RWPE2 (cell line): ENCODE data around the gene TAS2R14.

Source experiments
- ATAC-seq: fragments of 200-7000 bp; cut with Tn5 transposase; 3 replicates; pipeline ENCODE4 v1.9.1; 2021; ENCODE audit warnings: low read depth
- DNase-seq: peaks from one replicate; pipeline ENCODE4 v3.0.0-alpha.2; 2020; ENCODE audit warnings: low spot score
- H3K27ac ChIP-seq: fragments of 450-650 bp; 2 replicates; pipeline ENCODE4 v1.5.1; 2017; ENCODE audit warnings: mild to moderate bottlenecking; ENCODE audit not compliant: poor library complexity, severe bottlenecking
- H3K27me3 ChIP-seq: fragments of 250-450 bp; sonication (Bioruptor Pico); 2 replicates; pipeline ENCODE4 v1.5.1; 2021; ENCODE audit warnings: mild to moderate bottlenecking, moderate library complexity; ENCODE audit not compliant: insufficient read depth, poor library complexity, severe bottlenecking
- H3K36me3 ChIP-seq: fragments of 250-450 bp; sonication (Bioruptor Pico); 2 replicates; pipeline ENCODE4 v1.5.1; 2020; ENCODE audit warnings: low read depth, mild to moderate bottlenecking, moderate library complexity
- H3K4me1 ChIP-seq: fragments of 250-450 bp; sonication (Bioruptor Pico); 2 replicates; pipeline ENCODE4 v1.5.1; 2021; ENCODE audit warnings: mild to moderate bottlenecking, moderate library complexity; ENCODE audit not compliant: insufficient read depth, poor library complexity, severe bottlenecking
- H3K4me3 ChIP-seq: fragments of 250-450 bp; sonication (Bioruptor Pico); 2 replicates; pipeline ENCODE4 v1.5.1; 2021; ENCODE audit warnings: mild to moderate bottlenecking, moderate library complexity; ENCODE audit not compliant: severe bottlenecking
- H3K9me3 ChIP-seq: fragments of 250-450 bp; sonication (Bioruptor Pico); 2 replicates; pipeline ENCODE4 v1.5.1; 2021; ENCODE audit warnings: mild to moderate bottlenecking, moderate library complexity; ENCODE audit not compliant: severe bottlenecking
- TF ChIP-seq, protein P1 (sequence below): fragments of 450-650 bp; IDR thresholded peaks from one replicate; pipeline ENCODE4 v1.5.1; 2017; ENCODE audit warnings: mild to moderate bottlenecking, moderate library complexity; ENCODE audit not compliant: poor library complexity, severe bottlenecking

Gene TAS2R14

DNA sequence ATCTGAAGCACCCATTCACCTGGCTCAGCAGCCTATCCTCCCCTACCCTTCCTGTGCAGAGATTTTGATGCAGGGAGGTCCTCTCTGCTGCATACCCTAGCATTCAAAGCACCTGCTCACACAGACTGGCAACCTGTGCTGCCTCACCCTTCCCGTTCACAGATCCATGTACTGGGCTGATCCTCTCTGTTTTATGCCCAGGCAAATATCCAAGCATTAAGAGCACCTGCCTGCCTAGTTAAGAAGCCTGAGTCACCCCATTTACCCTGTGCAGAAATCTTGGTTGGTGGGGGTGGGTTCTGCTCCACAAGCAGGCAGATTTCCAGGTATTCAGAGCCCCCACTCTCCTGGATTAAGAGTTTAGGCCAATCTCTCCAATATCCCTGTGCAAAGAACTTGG, 38.1 kb downstream of the TAS2R14 start:
- Histone ChIP-seq H3K4me3 (no peak overlapping the region), H3K4me1 (no peaks in the 10 kb centered on the region), H3K36me3 (no peaks in the 10 kb centered on the region), H3K9me3 (no peaks in the 10 kb centered on the region), H3K27ac (no peak overlapping the region), H3K27me3 (no peaks in the 10 kb centered on the region)
- DNase-seq = no peak
- no peak for ATAC-seq
- TF ChIP-seq, protein P1, sequence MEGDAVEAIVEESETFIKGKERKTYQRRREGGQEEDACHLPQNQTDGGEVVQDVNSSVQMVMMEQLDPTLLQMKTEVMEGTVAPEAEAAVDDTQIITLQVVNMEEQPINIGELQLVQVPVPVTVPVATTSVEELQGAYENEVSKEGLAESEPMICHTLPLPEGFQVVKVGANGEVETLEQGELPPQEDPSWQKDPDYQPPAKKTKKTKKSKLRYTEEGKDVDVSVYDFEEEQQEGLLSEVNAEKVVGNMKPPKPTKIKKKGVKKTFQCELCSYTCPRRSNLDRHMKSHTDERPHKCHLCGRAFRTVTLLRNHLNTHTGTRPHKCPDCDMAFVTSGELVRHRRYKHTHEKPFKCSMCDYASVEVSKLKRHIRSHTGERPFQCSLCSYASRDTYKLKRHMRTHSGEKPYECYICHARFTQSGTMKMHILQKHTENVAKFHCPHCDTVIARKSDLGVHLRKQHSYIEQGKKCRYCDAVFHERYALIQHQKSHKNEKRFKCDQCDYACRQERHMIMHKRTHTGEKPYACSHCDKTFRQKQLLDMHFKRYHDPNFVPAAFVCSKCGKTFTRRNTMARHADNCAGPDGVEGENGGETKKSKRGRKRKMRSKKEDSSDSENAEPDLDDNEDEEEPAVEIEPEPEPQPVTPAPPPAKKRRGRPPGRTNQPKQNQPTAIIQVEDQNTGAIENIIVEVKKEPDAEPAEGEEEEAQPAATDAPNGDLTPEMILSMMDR = no peak

DNA sequence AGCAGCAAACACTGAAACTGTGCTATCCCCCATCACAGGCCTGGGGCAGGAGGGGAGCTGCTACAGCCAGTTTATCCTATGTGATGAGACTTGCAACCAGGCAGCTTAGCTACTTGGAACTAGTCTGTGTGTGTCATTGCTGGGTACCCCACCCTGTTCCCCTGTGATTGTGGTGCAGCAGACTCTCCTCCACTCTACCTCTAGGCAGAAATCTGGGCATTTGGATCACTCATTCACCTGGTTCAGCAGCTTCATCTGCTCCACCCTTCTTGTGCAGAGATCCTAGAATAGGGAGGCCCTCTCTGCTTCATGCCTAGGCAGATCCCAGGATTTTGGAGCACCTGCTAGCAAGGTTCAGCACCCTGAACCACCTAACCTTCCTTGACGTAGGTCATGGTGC, 38.5 kb downstream of the TAS2R14 start:
- no peak overlapping the region for H3K27ac ChIP-seq
- no peaks in the 10 kb centered on the region for H3K27me3 ChIP-seq
- H3K9me3 ChIP-seq = no peaks in the 10 kb centered on the region
- ATAC-seq (no peak), DNase-seq (no peak)
- TF ChIP-seq, protein P1 = no peak
- H3K36me3 ChIP-seq = no peaks in the 10 kb centered on the region
- H3K4me1 ChIP-seq = no peaks in the 10 kb centered on the region
- H3K4me3 ChIP-seq = no peak overlapping the region

DNA sequence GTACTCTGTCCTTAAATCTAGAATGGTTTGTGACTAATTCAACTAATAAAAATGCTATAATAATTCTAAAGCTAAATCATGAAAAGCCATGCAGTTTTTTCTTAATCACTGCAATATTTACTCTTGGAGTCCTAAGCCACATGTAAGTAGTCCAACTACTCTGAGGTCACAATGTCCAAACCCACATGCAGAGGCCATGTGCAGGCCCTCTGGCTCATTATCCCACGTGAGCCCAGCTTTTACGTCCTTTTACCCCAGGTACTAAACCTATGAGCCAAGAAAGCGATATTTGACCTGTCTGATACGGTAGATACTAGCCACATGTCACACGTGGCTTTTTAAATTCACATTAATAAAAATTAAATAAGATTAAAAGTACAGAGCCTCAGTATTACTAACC, 42.2 kb downstream of the TAS2R14 start:
- Histone ChIP-seq H3K4me1 (no peaks in the 10 kb centered on the region), H3K27ac (no peak overlapping the region), H3K27me3 (no peaks in the 10 kb centered on the region), H3K36me3 (no peaks in the 10 kb centered on the region), H3K9me3 (no peaks in the 10 kb centered on the region), H3K4me3 (no peak overlapping the region)
- TF ChIP-seq, protein P1 = no peak
- ATAC-seq (no peak), DNase-seq (no peak)

DNA sequence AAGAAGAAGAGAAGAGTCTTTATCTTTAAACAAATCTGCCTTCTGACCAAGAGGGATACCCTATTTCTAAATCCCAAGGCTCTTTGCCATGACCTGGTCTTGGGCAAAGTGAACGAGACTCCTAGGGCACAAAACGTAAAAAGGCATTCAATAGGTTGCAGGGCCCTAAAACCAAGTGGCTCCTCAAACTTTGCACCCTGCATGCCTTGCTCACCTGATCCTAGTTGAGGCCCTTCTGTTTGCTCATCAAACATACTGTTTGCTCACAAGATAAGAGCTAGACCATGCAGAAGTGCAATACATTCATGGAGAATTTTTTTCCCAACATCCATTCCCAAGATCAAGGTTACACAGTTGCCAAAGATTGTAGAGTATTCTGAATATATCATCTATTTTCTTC, 47.1 kb downstream of the TAS2R14 start:
- TF ChIP-seq, protein P1 = no peak
- Histone ChIP-seq H3K27me3 (no peaks in the 10 kb centered on the region), H3K9me3 (no peaks in the 10 kb centered on the region), H3K36me3 (no peaks in the 10 kb centered on the region), H3K4me1 (no peaks in the 10 kb centered on the region), H3K4me3 (no peak overlapping the region), H3K27ac (no peak overlapping the region)
- ATAC-seq = no peak
- no peak for DNase-seq

DNA sequence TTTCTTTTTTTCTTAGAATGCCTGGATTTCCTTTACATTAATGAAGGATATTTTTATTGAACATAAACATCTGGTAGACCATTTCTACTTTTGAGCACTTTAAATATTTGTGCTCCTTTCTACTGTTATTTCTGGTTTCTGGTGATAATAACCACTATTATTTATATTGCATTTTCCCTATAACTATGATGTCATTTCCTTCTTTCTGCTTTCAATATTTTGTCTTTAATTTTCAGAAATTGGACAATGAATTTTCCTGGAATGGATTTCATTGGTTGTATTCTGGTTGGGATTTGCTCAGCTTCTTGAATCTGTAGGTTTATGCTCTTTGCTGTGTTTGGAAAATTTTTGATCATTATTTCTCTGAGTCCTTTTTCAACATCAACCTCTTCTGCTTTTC, 49.8 kb downstream of the TAS2R14 start:
- Histone ChIP-seq H3K36me3 (no peaks in the 10 kb centered on the region), H3K27ac (no peak overlapping the region), H3K4me3 (no peak overlapping the region), H3K4me1 (no peaks in the 10 kb centered on the region), H3K9me3 (no peaks in the 10 kb centered on the region), H3K27me3 (no peaks in the 10 kb centered on the region)
- TF ChIP-seq, protein P1 = no peak
- ATAC-seq (no peak), DNase-seq (no peak)
